ENCODE measurements around the gene KCTD13.
A peak's percentile ranks its signal among the peaks of the same experiment; 100 is the strongest.
"Not testable (repeated sequence)": the region's sequence is repeated elsewhere in the genome, so short reads cannot be mapped to it uniquely, and the experiment has no call there.

Gene KCTD13

GRCh38 chr16:29883987-29884386, 42.0 kb downstream of the KCTD13 start:
- ATAC-seq, result no peak
- Mint-ChIP-seq H3K4me3 (no peak overlapping the region), H3K27me3 (peaks cover 34% of the 10 kb centered on the region), H3K9me3 (no peaks in the 10 kb centered on the region), H3K4me1 (no peaks in the 10 kb centered on the region), H3K36me3 (no peaks in the 10 kb centered on the region), H3K27ac (no peak overlapping the region)

- Mint-ChIP-seq H3K36me3 (no peaks in the 10 kb centered on the region), H3K27me3 (peaks cover 55% of the 10 kb centered on the region), H3K4me3 (no peak overlapping the region), H3K9me3 (no peaks in the 10 kb centered on the region), H3K4me1 (peaks cover 17% of the 10 kb centered on the region), H3K27ac (no peak overlapping the region)
- ATAC-seq, result no peak
Observed at GRCh38 chr16:29881050-29881449, 45.0 kb downstream of the KCTD13 start.

- Mint-ChIP-seq H3K9me3 (no peaks in the 10 kb centered on the region), H3K27me3 (peaks cover 55% of the 10 kb centered on the region), H3K4me1 (peaks cover 22% of the 10 kb centered on the region), H3K4me3 (no peak overlapping the region), H3K27ac (no peak overlapping the region), H3K36me3 (no peaks in the 10 kb centered on the region)
- ATAC-seq, result no peak
Observed at GRCh38 chr16:29878172-29878571, 47.9 kb downstream of the KCTD13 start.

GRCh38 chr16:29877266-29877961, 48.6 kb downstream of the KCTD13 start:
- no peaks in the 10 kb centered on the region for H3K36me3 Mint-ChIP-seq
- no peaks in the 10 kb centered on the region for H3K9me3 Mint-ChIP-seq
- H3K27me3 Mint-ChIP-seq, result peaks cover 48% of the 10 kb centered on the region
- H3K4me3 Mint-ChIP-seq, result peak overlapping the region; percentile 40
- H3K4me1 Mint-ChIP-seq, result peaks cover 22% of the 10 kb centered on the region
- peak; percentile 69 for ATAC-seq
- no peak overlapping the region for H3K27ac Mint-ChIP-seq

- H3K4me1 Mint-ChIP-seq, result peaks cover 22% of the 10 kb centered on the region
- H3K27ac Mint-ChIP-seq, result no peak overlapping the region
- H3K4me3 Mint-ChIP-seq, result peak overlapping the region; percentile 69
- H3K27me3 Mint-ChIP-seq, result peaks cover 48% of the 10 kb centered on the region
- H3K9me3 Mint-ChIP-seq, result no peaks in the 10 kb centered on the region
- H3K36me3 Mint-ChIP-seq, result no peaks in the 10 kb centered on the region
- peak; percentile 10 for ATAC-seq
Observed at GRCh38 chr16:29876594-29877249, 49.3 kb downstream of the KCTD13 start.

GRCh38 chr16:29876217-29876593, 49.8 kb downstream of the KCTD13 start:
- H3K9me3 Mint-ChIP-seq, result no peaks in the 10 kb centered on the region
- peaks cover 48% of the 10 kb centered on the region for H3K27me3 Mint-ChIP-seq
- H3K36me3 Mint-ChIP-seq, result no peaks in the 10 kb centered on the region
- no peak for ATAC-seq
- peak overlapping the region; percentile 69 for H3K4me3 Mint-ChIP-seq
- peaks cover 22% of the 10 kb centered on the region for H3K4me1 Mint-ChIP-seq
- no peak overlapping the region for H3K27ac Mint-ChIP-seq

- H3K36me3 Mint-ChIP-seq, result no peaks in the 10 kb centered on the region
Observed at GRCh38 chr16:29875206-29875605, 50.8 kb downstream of the KCTD13 start.

GRCh38 chr16:29873319-29873718, 52.7 kb downstream of the KCTD13 start:
- Mint-ChIP-seq H3K4me3 (no peak overlapping the region), H3K9me3 (no peaks in the 10 kb centered on the region), H3K4me1 (peaks cover 22% of the 10 kb centered on the region), H3K36me3 (no peaks in the 10 kb centered on the region), H3K27ac (no peak overlapping the region), H3K27me3 (peaks cover 34% of the 10 kb centered on the region)
- no peak for ATAC-seq

More at GRCh38 chr16:29875206-29875605, 50.8 kb downstream of the KCTD13 start:
- Mint-ChIP-seq H3K4me3 (no peak overlapping the region), H3K27ac (no peak overlapping the region), H3K9me3 (no peaks in the 10 kb centered on the region), H3K4me1 (peaks cover 22% of the 10 kb centered on the region), H3K27me3 (peaks cover 48% of the 10 kb centered on the region)
- no peak for ATAC-seq

- peaks cover 20% of the 10 kb centered on the region for H3K27me3 Mint-ChIP-seq
- no peak overlapping the region for H3K27ac Mint-ChIP-seq
- H3K4me1 Mint-ChIP-seq, result peaks cover 12% of the 10 kb centered on the region
- no peaks in the 10 kb centered on the region for H3K9me3 Mint-ChIP-seq
- H3K36me3 Mint-ChIP-seq, result no peaks in the 10 kb centered on the region
- ATAC-seq, result no peak
- H3K4me3 Mint-ChIP-seq, result no peak overlapping the region
Observed at GRCh38 chr16:29871822-29872546, 54.0 kb downstream of the KCTD13 start.

GRCh38 chr16:29869067-29869466, 57.0 kb downstream of the KCTD13 start:
- H3K36me3 Mint-ChIP-seq, H3K4me1 Mint-ChIP-seq, H3K4me3 Mint-ChIP-seq, H3K9me3 Mint-ChIP-seq, ATAC-seq, H3K27ac Mint-ChIP-seq: not testable (repeated sequence)
- peaks cover 12% of the 10 kb centered on the region for H3K27me3 Mint-ChIP-seq

GRCh38 chr16:29868396-29869009, 57.5 kb downstream of the KCTD13 start:
- no peak overlapping the region for H3K4me3 Mint-ChIP-seq
- peaks cover 12% of the 10 kb centered on the region for H3K27me3 Mint-ChIP-seq
- no peak for ATAC-seq
- no peaks in the 10 kb centered on the region for H3K36me3 Mint-ChIP-seq
- H3K9me3 Mint-ChIP-seq, result no peaks in the 10 kb centered on the region
- H3K4me1 Mint-ChIP-seq, result peaks cover 3% of the 10 kb centered on the region
- no peak overlapping the region for H3K27ac Mint-ChIP-seq

- no peak overlapping the region for H3K27ac Mint-ChIP-seq
- peaks cover 12% of the 10 kb centered on the region for H3K36me3 Mint-ChIP-seq
- H3K4me1 Mint-ChIP-seq, result peaks cover 30% of the 10 kb centered on the region
- H3K4me3 Mint-ChIP-seq, result no peak overlapping the region
- no peaks in the 10 kb centered on the region for H3K9me3 Mint-ChIP-seq
- peaks cover 12% of the 10 kb centered on the region for H3K27me3 Mint-ChIP-seq
- ATAC-seq, result no peak
Observed at GRCh38 chr16:29864205-29864604, 61.8 kb downstream of the KCTD13 start.

GRCh38 chr16:29863669-29863984, 62.4 kb downstream of the KCTD13 start:
- Mint-ChIP-seq H3K36me3 (peaks cover 18% of the 10 kb centered on the region), H3K4me1 (peaks cover 30% of the 10 kb centered on the region), H3K9me3 (no peaks in the 10 kb centered on the region), H3K4me3 (peak overlapping the region; percentile 100), H3K27ac (peak overlapping the region; percentile 96), H3K27me3 (peaks cover 12% of the 10 kb centered on the region)
- ATAC-seq, result no peak

GRCh38 chr16:29862884-29863668, 63.0 kb downstream of the KCTD13 start, which contains the start of gene CDIPT:
Gene CDIPT, minus strand, starts transcription at chr16:29863226. Its CDS starts 369 bp downstream, at chr16:29862857.
- H3K27me3 Mint-ChIP-seq, result peaks cover 12% of the 10 kb centered on the region
- ATAC-seq, result peak; percentile 100
- peak within 1 kb of the TSS; percentile 100 for H3K4me3 Mint-ChIP-seq
- peak within 1 kb of the TSS; percentile 96 for H3K27ac Mint-ChIP-seq
- no peaks in the 10 kb centered on the region for H3K9me3 Mint-ChIP-seq
- peaks cover 30% of the 10 kb centered on the region for H3K4me1 Mint-ChIP-seq
- peaks cover 24% of the 10 kb centered on the region for H3K36me3 Mint-ChIP-seq
